Mucosa of stomach (tissue), 1 donor: Measurements from ENCODE around the gene ACSL1.
"Not testable (repeated sequence)": the region's sequence is repeated elsewhere in the genome, so short reads cannot be mapped to it uniquely, and the experiment has no call there.

Source experiments
- H3K27me3 ChIP-seq: one replicate; pipeline ENCODE4 v1.7.0; 2013; ENCODE audit warnings: mild to moderate bottlenecking, low read length; ENCODE audit not compliant: control insufficient read depth, insufficient read depth
- H3K36me3 ChIP-seq: one replicate; pipeline ENCODE4 v1.7.0; 2013; ENCODE audit warnings: low read length; ENCODE audit not compliant: control insufficient read depth, insufficient read depth
- H3K4me1 ChIP-seq: one replicate; pipeline ENCODE4 v1.7.0; 2013; ENCODE audit warnings: mild to moderate bottlenecking, low read length; ENCODE audit not compliant: control insufficient read depth, insufficient read depth
- H3K4me3 ChIP-seq: one replicate; pipeline ENCODE4 v1.7.0; 2013; ENCODE audit warnings: low read length
- H3K9ac ChIP-seq: one replicate; pipeline ENCODE4 v1.7.0; 2013; ENCODE audit warnings: mild to moderate bottlenecking, low read length, moderate library complexity
- H3K9me3 ChIP-seq: one replicate; pipeline ENCODE4 v1.7.0; 2013; ENCODE audit warnings: mild to moderate bottlenecking, low read length, moderate library complexity; ENCODE audit not compliant: control insufficient read depth
- donor health status: Pancreatic carcinoma.

ACSL1 gene

DNA sequence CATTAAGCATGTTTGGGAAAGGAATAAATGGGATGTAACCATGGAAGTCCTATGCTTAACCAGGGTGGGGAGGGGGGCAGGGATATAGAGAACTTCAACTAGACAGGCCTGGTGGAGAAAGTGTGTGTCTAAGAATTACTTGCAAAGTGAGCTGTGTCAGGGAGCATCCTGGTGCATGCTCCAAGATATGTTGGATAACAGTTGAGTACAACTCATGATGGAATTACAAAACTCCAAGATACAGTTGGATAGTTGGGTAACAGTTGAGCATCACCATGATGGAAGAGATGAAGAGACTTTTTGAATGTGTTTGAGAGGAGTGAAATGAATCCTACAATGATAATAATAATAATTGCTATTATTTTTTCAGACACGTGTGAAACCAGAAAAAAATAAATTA is 26.1 kb upstream of the ACSL1 start:
- Histone ChIP-seq H3K27me3 (no peaks in the 10 kb centered on the region), H3K4me1 (no peaks in the 10 kb centered on the region), H3K36me3 (no peaks in the 10 kb centered on the region), H3K9me3 (no peaks in the 10 kb centered on the region), H3K9ac (no peak overlapping the region), H3K4me3 (no peak overlapping the region)

DNA sequence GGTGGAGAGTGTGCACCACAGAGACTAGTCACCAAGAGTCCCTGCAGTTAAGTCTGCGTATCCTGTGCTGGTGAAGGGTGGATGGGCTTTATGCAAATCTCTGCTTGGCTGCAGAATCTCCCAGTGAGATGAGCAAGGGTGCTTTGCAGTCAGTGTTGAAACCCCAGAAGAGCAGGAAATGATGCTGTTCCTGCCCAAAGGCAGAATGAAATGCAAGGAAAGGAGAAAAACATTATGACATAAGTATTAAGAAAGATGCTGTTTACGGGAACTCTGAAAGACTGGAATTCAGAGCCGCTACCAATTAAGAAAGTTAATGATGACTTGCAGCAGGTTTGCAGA is 25.4 kb upstream of the ACSL1 start:
- Histone ChIP-seq H3K4me3 (no peak overlapping the region), H3K4me1 (no peaks in the 10 kb centered on the region), H3K27me3 (no peaks in the 10 kb centered on the region), H3K9ac (no peak overlapping the region), H3K9me3 (no peaks in the 10 kb centered on the region), H3K36me3 (no peaks in the 10 kb centered on the region)

DNA sequence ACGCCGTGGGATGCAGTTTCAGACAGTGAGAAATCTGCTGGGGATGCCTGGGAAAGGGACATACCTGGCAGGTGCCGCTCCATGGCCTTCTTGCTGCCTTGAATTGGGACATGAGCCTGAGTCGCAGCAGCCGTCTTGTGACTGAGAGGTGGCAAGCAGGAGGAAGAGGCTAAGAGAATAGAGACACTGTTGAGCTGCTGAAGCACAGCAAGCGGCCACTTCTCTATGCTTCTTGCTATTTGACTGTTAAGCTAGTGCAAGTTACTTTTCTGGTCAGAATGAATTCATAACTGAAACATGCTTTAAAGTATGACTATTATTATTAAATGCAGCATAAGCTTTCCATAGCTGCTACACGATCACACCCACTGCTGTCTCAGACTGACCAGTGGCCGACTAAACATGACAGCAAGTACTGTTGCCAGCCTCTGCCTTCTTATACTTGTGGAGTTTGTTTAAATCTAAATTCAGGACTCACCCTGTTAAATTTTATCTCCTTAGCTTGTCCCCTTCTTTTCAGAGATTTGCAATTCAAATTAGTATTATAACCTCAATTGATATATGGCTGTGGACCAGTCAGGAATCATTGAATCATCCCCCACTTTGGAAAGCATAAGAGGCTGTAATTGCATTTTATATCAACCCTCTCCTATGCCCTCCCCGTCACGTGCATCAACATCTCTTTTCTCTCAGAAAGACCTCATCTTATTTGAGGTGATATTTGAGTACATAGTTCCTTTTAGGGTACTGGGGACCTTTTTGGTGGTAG is 24.8 kb upstream of the ACSL1 start:
- H3K27me3 ChIP-seq: no peaks in the 10 kb centered on the region
- H3K9me3 ChIP-seq: no peaks in the 10 kb centered on the region
- no peak overlapping the region for H3K9ac ChIP-seq
- no peaks in the 10 kb centered on the region for H3K4me1 ChIP-seq
- no peaks in the 10 kb centered on the region for H3K36me3 ChIP-seq
- H3K4me3 ChIP-seq: no peak overlapping the region

DNA sequence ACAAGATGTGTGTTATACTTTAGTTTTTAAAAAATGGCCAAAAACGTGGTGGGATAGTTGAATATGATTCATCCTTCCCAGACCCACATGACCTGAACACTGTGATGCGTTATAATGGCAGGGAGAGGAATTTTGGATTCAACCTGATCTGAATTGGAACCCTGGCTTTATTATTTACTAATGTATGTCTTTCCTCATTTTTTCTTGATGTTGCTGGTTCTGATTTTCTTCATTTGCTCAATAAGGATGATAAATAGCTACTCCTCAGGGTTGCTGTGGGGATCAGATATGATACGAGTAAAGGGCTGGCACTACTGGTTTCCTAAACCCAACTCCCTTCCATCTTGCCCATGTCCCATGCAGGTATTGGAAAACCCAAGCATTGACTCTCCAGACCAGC is 24.2 kb upstream of the ACSL1 start:
- Histone ChIP-seq H3K9ac (no peak overlapping the region), H3K9me3 (no peaks in the 10 kb centered on the region), H3K4me3 (no peak overlapping the region), H3K4me1 (peaks cover 6% of the 10 kb centered on the region), H3K36me3 (no peaks in the 10 kb centered on the region), H3K27me3 (no peaks in the 10 kb centered on the region)

DNA sequence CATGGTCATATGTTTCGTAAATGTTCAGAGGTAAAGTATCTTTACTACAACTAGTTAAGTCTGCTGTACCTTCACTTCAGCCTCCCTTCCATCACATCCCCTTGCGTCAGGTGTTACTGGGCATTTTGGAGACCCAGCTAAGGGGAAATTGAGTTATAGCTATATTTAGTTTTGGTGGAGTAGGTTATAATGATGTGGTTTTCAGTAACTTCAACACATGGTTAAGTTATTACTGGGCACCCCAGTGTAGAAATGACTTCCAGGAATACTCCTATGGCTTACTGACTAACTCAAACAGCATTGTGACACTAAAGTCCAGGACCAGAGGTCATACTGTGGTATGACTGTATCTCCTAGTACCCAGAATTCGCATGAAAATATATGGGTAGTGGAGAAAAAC is 23.4 kb upstream of the ACSL1 start:
- Histone ChIP-seq H3K36me3 (no peaks in the 10 kb centered on the region), H3K9me3 (no peaks in the 10 kb centered on the region), H3K27me3 (no peaks in the 10 kb centered on the region), H3K4me1 (peaks cover 8% of the 10 kb centered on the region), H3K4me3 (no peak overlapping the region), H3K9ac (no peak overlapping the region)

DNA sequence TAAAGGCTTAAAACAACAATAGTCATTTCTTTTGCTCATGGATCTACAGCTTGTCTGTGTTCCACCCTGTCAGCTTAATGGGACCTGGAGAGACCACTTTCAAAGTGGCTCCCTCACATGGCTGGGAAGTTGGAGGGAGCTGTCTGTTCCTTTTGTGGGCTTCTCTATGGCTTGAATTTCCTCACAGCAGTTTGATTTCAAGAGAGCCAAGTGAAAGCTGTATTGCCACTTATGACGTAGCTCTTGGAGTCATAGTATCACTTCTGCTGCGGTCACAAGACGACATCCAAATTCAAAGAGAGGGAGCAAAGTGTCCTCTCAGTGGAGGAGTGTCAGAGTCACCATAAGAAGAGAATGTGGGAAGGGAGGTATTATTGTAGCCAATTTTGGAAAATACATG is 22.7 kb upstream of the ACSL1 start:
- Histone ChIP-seq H3K9ac (no peak overlapping the region), H3K4me1 (peaks cover 8% of the 10 kb centered on the region), H3K27me3 (no peaks in the 10 kb centered on the region), H3K4me3 (no peak overlapping the region), H3K9me3 (no peaks in the 10 kb centered on the region), H3K36me3 (no peaks in the 10 kb centered on the region)

DNA sequence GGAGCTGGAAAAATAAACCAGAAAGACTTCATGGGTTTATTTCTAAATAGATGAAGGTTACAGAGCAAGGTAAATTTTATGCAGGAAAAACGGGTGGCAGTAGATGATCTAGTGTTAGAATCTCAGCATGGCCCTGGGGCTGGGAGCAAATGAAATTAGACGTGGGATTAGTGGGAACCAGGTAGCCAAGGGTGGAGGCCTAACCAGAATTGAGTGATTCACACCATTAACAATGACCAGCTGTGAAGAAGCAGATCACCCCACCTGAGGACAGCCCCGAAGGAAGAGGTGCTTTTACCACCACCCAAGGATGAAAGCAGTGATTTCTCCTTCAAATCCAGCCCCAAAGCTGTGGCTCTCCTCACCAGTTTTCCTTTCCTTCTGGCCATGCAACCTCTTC is 20.8 kb upstream of the ACSL1 start:
- Histone ChIP-seq H3K4me3 (no peak overlapping the region), H3K9ac (no peak overlapping the region), H3K27me3 (no peaks in the 10 kb centered on the region), H3K9me3 (no peaks in the 10 kb centered on the region), H3K36me3 (no peaks in the 10 kb centered on the region), H3K4me1 (peaks cover 8% of the 10 kb centered on the region)

DNA sequence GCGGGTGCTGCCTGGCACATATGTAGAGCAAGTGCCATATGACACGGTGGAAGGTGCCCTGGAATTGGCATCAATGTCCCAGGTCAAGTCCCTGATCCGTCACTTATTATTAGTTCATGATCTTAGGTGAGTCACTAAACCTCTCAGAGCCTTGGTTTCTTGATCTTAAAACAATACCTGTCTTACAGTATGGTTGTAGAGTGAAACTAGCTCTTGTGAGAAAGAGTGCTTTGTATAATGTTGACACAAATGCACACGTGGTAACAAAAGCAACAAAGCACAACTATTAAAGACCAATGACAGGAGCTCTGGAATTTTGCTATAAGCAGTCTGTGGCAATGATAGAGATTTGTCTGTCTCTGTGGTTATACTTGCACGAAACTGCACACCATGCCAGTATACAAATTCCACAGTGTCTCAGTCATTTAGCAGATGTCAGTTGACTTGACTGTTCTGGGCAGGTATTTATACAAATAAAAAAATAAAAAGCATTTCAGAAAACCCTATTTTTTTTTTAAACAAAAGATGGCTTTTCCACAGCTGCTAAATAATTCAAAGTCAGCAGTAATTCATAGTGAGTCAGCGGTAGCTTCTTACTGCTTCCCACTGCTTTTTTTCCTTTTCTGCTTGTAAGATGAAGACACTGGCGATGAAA is 19.7 kb upstream of the ACSL1 start:
- H3K36me3 ChIP-seq: no peaks in the 10 kb centered on the region
- no peaks in the 10 kb centered on the region for H3K9me3 ChIP-seq
- no peak overlapping the region for H3K9ac ChIP-seq
- peaks cover 8% of the 10 kb centered on the region for H3K4me1 ChIP-seq
- H3K4me3 ChIP-seq: no peak overlapping the region
- H3K27me3 ChIP-seq: no peaks in the 10 kb centered on the region

DNA sequence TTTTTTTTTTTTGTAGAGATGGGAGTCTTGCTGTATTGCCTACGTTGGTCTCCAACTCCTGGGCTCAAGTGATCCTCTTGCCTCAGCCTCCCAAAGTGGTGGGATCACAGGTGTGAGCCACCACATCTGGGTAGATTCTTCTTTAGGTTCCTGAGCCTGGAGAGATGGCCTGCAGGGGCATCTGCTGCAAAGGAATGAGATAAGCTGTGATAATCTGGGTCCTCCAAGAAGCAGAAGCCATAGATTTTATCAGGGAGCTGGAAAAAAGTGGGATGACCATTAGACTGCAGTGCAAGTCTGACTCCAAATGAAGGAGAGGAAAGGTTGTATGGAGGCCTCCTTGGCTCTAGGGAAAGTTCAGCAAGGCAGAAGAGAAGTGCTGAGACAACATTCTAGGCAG is 19.0 kb upstream of the ACSL1 start:
- H3K36me3 ChIP-seq: no peaks in the 10 kb centered on the region
- H3K27me3 ChIP-seq: no peaks in the 10 kb centered on the region
- H3K4me1 ChIP-seq: peaks cover 8% of the 10 kb centered on the region
- no peak overlapping the region for H3K4me3 ChIP-seq
- no peak overlapping the region for H3K9ac ChIP-seq
- no peaks in the 10 kb centered on the region for H3K9me3 ChIP-seq

DNA sequence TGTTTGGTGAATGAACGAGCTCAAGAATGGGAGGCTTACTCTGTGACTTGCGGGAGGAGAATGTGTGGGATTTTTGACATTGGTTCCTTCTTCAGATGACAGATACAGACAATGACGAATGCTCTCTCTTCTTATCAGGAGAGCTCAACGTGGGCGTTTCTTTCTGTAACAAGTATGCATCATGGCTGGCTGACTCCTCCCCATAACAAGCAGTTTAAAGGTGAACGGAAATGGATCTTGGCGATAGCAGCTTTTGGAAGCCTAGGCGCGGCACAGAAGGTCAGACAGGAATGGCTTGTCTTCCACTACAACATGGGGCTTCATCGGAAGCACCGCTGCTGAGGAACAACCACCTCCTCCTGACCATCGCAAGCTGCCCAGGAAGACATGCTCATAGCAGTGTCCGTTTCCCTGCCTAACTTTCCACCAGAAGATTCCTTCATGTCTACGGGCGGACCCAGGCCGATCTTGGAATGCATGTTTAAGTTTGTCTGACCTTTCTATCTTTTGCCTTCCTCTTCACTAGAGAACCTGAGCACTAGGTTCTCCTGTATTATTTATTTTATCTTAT is 18.3 kb upstream of the ACSL1 start:
- no peaks in the 10 kb centered on the region for H3K9me3 ChIP-seq
- H3K9ac ChIP-seq: no peak overlapping the region
- no peaks in the 10 kb centered on the region for H3K36me3 ChIP-seq
- H3K27me3 ChIP-seq: no peaks in the 10 kb centered on the region
- no peak overlapping the region for H3K4me3 ChIP-seq
- peaks cover 8% of the 10 kb centered on the region for H3K4me1 ChIP-seq

DNA sequence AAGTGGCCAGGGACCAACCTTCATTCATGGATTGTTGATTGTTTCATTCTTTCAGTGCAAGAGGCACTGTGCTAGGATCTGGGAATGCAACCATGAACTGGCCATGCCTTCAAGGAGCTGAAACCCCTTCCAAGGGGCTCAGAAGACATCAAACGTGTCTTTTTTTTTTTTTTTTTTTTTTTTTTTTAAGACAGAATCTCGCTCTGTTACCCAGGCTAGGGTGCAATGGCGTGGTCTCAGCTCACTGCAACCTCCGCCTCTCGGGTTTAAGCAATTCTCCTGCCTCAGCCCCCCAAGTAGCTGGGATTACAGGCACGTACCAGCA is 13.3 kb upstream of the ACSL1 start:
- H3K9ac ChIP-seq, H3K9me3 ChIP-seq, H3K4me3 ChIP-seq, H3K36me3 ChIP-seq, H3K27me3 ChIP-seq, H3K4me1 ChIP-seq: not testable (repeated sequence)

DNA sequence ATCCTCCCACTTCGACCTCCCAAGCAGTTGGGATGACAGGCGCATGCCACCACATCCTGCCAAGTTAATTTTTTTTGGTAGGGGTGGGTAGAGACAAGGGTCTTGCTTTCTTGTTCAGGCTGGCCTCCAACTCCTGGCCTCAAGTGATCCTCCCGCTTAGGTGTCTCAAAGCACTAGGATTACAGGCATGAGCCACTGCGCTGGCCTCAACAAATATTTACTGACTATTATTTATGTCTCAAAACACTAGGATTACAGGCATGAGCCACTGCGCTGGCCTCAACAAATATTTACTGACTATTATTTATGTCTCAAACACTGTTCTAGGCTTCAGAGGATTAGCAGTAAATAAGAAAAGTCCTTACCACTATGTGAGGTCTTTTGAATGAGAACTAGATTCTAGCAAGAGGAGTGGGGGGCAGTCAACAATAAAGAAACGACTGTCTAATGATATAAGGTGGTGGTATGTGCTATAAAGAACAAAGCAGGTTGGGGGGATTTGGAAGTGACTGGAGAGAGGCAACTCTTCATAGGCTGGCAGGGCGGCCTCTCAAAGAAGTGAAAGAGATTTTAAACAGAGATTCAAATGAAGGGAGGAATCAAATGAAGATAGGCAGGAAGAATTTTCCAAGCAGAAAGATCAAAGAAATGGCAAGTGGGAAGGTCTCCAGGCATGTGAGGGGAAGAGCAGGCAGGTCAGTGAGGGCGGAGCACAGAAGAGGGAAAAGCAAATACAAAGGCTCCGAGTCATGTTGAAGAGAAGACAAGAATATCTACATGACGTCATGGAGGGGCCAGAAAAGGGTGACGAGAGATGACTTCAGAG is 12.7 kb upstream of the ACSL1 start:
- Histone ChIP-seq H3K27me3 (no peaks in the 10 kb centered on the region), H3K4me1 (peaks cover 9% of the 10 kb centered on the region), H3K9me3 (no peaks in the 10 kb centered on the region), H3K4me3 (no peak overlapping the region), H3K36me3 (no peaks in the 10 kb centered on the region), H3K9ac (no peak overlapping the region)
